LoVo (cell line): ENCODE data around the gene CACNB4.
A peak's percentile ranks its signal among the peaks of the same experiment; 100 is the strongest.
"Not testable (repeated sequence)": the region's sequence is repeated elsewhere in the genome, so short reads cannot be mapped to it uniquely, and the experiment has no call there.

Source experiments
- DNase-seq: peaks from one replicate; pipeline ENCODE4 v3.0.0-alpha.2; 2016; ENCODE audit warnings: low spot score

Gene CACNB4

GRCh38 chr2:151904807-151905206, 194.0 kb downstream of the CACNB4 start:
- no peak for DNase-seq

- DNase-seq, result no peak
These were observed 194.8 kb downstream of the CACNB4 start for GRCh38 chr2:151904021-151904420.

GRCh38 chr2:151902829-151903228, 196.0 kb downstream of the CACNB4 start:
- DNase-seq, result no peak

- no peak for DNase-seq
These were observed 198.5 kb downstream of the CACNB4 start for GRCh38 chr2:151900331-151900730.

- no peak for DNase-seq
These were observed 199.7 kb downstream of the CACNB4 start for GRCh38 chr2:151899156-151899555.

GRCh38 chr2:151891566-151892194, 207.2 kb downstream of the CACNB4 start:
- no peak for DNase-seq

- no peak for DNase-seq
These were observed 211.7 kb downstream of the CACNB4 start for GRCh38 chr2:151887164-151887563.

GRCh38 chr2:151886241-151886640, 212.6 kb downstream of the CACNB4 start:
- DNase-seq, result peak; percentile 9

GRCh38 chr2:151882786-151883445, 215.9 kb downstream of the CACNB4 start:
- no peak for DNase-seq

GRCh38 chr2:151881342-151881741, 217.5 kb downstream of the CACNB4 start:
- no peak for DNase-seq

GRCh38 chr2:151880586-151880985, 218.3 kb downstream of the CACNB4 start:
- no peak for DNase-seq

- peak; percentile 38 for DNase-seq
These were observed 219.9 kb downstream of the CACNB4 start for GRCh38 chr2:151878655-151879563.

- DNase-seq, result no peak
These were observed 220.6 kb downstream of the CACNB4 start for GRCh38 chr2:151878204-151878603.

- not testable (repeated sequence) for DNase-seq
These were observed 223.2 kb downstream of the CACNB4 start for GRCh38 chr2:151875631-151876030.

GRCh38 chr2:151872463-151872862, 226.4 kb downstream of the CACNB4 start:
- DNase-seq, result no peak

- no peak for DNase-seq
These were observed 229.6 kb downstream of the CACNB4 start for GRCh38 chr2:151869291-151869690.

- DNase-seq, result no peak
These were observed 236.1 kb downstream of the CACNB4 start for GRCh38 chr2:151862700-151863099.

- DNase-seq, result no peak
These were observed 237.7 kb downstream of the CACNB4 start for GRCh38 chr2:151861174-151861573.

- DNase-seq, result no peak
These were observed 238.2 kb downstream of the CACNB4 start for GRCh38 chr2:151860613-151861146.

GRCh38 chr2:151860210-151860609, 238.6 kb downstream of the CACNB4 start:
- no peak for DNase-seq

GRCh38 chr2:151857650-151858049, 241.2 kb downstream of the CACNB4 start:
- DNase-seq, result no peak

- DNase-seq, result no peak
These were observed 243.7 kb downstream of the CACNB4 start for GRCh38 chr2:151855111-151855510.
